CD4-positive, alpha-beta T cell treated with Interleukin-10 for 1 hour (primary cell): ENCODE results near the gene ABHD1.
"Not testable (repeated sequence)": the region's sequence is repeated elsewhere in the genome, so short reads cannot be mapped to it uniquely, and the experiment has no call there.

Experiments
- DNase-seq: peaks from one replicate; pipeline ENCODE4 v3.0.0-alpha.2; 2020

The ABHD1 gene

DNA sequence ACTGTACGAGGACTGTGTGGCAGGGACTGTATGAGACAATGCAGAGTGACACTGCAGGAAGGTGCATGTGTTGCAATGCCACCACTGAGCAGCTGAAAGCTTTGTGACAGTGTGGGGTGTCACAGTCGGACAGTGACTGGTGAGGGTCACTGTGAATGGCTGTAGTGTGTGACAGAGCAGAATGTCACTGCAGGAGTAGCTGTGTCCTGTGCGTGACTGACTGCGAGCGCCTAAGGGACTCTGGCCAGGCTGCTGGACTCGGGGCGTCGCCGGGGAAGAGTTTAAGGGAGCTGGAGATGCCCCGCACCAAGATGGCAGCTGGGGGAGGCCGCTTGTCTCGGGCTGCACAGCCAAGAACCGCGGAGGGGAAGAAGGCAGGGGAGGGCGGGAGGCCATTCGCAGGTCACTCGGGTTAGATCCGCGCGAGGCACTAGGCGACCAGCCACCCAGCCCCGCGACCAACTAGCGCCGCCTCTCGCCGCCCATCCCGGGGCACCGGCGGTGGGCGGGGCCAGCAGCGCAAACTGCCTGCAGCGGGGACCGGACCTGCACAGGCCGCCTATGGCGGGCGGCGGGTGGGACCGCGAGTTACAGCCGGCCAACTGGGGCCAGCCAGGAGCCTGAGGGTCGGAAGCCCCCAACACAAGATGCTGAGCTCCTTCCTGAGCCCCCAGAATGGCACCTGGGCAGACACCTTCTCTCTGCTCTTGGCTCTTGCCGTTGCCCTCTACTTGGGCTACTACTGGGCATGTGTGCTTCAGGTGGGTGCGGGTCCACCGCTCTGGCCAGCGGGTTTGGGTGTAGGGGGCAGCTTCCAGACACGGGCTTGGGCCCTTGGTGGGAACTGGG, at the start of gene ABHD1:
Gene ABHD1 (plus strand): TSS at position 514 of the 849 bp plus-strand sequence. CDS start 134 bp downstream, at position 648.
- peak; percentile 79 for DNase-seq

DNA sequence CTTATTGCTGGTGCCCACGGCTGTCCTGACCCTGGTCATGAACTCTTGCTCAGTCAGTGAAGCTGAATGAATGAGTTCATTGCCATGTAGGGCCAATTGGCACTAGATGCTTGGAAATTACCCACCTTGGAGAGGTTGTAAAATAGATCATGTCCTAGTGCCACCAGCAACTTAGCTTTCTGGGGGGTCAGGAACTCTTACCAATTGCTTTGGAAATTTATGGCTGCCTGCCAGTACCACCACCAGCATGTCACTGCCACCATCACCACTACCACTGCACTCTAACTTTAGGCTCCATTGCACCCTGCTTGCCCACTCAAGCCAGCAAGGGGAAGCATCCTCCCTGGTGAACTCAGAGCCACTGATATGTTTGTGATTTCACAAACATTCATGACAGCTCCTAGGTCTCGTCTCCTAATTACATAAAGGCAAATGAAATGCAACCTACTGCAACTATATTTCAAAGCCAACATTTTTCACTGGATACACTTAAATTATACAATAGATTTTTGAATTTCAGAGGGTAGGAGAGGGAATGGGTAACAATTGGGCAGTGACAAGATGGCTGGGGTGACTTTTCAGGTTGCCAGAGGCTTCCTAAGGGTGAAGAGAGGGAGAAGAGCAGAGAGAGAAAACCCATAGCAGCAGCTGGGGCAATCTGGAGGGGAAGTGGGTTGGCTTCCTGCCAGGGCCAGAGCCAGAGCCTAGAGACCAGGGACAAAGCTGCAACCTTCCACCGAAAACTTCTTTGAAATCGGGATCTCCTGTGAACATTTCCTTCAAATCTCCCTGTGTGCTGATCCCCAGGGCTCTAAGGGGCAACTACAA, 48.7 kb upstream of the ABHD1 start:
- peak; percentile 62 for DNase-seq

DNA sequence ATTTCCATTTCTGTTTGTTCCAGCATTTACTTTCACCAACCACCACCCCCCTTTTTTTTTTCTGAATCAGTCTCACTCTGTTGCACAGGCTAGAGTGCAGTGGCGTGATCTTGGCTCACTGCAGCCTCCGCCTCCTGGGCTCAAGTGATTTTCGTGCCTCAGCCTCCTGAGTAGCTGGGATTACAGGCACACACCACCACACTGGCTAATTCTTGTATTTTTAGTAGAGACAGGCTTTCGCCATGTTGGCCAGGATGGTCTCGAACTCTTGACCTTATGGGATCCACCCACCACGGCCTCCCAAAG, 48.1 kb upstream of the ABHD1 start:
- DNase-seq, result not testable (repeated sequence)

DNA sequence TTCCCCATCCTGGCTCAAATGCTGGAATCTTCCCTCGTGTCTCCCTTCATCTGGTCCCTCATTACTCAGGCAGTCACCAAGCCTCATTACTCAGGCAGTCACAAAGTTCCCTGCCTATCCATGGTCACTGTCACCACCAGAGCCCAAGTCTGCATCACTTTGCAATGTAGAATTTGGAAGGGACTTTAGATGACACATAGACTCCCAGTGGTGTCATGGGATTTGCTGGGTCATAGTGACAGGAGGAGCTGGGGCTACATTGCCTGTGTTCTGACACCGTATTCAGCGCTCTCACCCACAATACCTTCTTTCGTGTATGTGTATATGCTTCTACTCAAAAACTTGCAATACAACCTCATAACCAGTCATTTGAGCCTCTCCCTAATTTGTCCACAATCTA, 47.3 kb upstream of the ABHD1 start:
- DNase-seq, result no peak

DNA sequence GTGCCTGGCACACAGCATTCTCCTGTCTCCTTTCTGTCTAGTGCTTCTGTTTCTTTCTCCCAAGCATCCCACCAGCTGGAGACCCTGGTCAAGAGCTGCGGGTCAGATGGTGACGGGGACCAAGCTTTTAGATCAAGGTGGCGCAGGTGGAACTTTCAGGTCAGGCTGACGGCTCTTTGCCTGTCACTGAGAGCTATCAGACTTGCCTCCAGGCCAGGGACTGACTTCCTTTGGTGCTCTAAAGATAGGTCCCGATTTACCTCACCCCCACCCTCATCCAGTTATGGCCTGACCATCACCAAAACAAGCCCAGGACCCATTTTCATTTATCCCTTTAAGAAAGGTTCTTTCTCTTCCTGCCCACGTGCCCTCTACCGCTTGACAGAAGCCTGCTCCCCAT, 46.4 kb upstream of the ABHD1 start:
- no peak for DNase-seq

DNA sequence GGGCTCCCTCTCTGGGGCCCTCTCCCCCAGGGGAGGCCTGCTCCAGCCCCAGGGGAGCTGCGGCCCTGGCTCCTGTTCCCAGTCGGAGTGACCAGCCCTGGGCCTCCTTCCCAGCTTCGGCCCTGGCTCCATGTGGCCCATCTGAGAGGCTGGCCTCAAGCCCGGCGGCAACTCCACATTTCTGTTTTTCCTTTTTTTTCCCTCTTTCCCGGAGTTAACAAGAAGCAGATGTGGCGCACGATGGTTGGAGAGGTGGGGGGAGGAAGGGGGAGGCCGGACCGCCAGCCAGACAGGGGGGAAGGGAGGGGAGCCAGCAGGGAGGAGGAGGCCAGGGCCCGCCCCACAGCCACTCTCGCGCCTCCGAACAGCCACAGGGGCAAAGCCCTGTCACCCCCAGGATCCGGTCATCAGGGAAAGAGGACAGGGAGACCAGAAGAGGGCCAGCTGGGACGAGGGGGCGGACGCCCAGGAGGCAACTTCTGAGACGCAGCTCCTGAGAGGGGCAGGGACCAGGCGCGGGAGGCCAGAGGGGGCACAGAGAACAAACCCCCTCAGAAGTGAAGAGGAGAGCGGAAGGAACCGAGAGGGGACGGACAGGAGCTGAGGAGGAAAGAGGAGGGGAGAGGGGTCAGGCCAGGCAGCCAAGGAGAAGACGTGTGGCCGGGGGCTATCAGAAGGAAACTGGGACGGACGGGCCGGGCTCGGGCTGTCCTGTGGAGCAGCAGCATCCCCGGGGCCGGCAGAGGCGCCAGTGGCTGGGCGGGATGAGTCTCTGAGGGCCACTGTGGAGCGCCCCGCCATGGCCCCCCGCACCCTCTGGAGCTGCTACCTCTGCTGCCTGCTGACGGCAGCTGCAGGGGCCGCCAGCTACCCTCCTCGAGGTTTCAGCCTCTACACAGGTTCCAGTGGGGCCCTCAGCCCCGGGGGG, 45.1 kb upstream of the ABHD1 start, which contains the start of gene EMILIN1:
Gene EMILIN1 (plus strand): TSS at position 349 of the 928 bp plus-strand sequence. CDS start 451 bp downstream, at position 800.
- no peak for DNase-seq

DNA sequence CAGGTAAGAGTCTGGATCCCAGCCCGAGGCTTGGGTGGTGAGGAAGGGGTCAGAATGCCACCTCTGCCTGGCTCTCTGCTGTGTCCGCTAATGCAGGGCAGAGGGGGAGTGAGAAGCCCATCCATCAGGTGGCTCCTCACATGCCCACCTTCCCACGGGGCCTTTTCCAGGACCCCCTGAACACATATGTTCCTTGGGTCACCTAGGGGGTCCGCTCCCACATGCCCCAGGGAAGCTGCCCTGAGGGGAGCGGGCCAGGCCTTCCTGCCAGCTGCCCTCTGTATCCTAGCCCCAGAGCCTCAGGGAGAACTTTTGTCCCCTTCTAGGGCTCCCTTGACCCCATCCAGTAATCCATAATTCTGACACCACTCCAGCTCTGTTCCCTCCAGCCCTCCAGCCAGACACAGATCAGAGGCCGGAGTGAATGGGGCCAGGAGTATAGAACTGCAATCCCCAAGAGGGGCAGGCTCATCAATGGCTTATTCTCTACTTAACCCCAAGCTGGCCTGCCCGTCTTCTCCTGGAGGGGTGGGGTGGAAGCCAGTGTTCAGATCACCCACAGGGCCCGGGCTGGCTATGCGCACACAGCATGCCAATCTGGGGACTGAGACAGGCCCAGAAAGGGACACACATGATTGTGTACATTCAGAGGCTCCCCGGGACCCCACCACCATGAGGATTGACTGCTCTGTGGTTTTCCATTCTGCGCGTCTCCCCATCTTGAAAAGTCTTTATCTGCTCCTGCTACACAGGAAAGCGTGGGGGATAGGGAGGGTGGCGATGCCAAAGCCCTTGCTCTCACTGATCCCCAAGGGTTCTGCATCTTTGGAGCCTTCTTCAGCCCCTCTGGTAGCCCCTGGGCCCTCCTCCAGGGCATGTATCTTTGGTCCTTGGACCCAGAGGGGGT, 44.1 kb upstream of the ABHD1 start:
- DNase-seq, result no peak

DNA sequence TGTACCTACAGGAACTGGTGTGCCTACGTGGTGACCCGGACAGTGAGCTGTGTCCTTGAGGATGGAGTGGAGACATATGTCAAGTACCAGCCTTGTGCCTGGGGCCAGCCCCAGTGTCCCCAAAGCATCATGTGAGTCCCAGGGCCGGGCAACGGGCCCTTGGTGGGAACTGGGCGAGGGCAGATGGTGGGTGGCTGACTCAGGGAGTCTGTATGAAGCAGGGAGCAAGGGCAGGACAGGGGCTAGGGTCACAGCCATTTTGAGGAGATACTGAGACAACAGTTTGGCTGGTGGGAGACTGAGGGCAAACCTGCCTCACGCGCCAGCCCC, 43.5 kb upstream of the ABHD1 start:
- DNase-seq, result no peak

DNA sequence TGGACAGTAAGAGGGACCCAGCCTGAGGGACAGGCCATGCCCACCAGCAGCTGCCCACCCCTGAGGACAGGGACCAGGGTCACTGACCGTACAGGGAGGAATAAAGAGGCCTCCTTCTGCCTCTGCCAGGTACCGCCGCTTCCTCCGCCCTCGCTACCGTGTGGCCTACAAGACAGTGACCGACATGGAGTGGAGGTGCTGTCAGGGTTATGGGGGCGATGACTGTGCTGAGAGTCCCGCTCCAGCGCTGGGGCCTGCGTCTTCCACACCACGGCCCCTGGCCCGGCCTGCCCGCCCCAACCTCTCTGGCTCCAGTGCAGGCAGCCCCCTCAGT, 43.0 kb upstream of the ABHD1 start:
- DNase-seq, result no peak

DNA sequence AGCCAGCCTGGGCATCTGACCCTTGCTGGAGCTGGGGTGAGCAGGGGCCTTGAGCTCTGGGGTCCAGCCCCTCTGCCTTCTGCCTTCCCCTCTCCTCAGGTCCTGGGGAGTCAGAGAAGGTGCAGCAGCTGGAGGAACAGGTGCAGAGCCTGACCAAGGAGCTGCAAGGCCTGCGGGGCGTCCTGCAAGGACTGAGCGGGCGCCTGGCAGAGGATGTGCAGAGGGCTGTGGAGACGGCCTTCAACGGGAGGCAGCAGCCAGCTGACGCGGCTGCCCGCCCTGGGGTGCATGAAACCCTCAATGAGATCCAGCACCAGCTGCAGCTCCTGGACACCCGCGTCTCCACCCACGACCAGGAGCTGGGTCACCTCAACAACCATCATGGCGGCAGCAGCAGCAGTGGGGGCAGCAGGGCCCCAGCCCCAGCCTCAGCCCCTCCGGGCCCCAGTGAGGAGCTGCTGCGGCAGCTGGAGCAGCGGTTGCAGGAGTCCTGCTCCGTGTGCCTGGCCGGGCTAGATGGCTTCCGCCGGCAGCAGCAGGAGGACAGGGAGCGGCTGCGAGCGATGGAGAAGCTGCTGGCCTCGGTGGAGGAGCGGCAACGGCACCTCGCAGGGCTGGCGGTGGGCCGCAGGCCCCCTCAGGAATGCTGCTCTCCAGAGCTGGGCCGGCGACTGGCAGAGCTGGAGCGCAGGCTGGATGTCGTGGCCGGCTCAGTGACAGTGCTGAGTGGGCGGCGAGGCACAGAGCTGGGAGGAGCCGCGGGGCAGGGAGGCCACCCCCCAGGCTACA, 41.4 kb upstream of the ABHD1 start:
- no peak for DNase-seq

DNA sequence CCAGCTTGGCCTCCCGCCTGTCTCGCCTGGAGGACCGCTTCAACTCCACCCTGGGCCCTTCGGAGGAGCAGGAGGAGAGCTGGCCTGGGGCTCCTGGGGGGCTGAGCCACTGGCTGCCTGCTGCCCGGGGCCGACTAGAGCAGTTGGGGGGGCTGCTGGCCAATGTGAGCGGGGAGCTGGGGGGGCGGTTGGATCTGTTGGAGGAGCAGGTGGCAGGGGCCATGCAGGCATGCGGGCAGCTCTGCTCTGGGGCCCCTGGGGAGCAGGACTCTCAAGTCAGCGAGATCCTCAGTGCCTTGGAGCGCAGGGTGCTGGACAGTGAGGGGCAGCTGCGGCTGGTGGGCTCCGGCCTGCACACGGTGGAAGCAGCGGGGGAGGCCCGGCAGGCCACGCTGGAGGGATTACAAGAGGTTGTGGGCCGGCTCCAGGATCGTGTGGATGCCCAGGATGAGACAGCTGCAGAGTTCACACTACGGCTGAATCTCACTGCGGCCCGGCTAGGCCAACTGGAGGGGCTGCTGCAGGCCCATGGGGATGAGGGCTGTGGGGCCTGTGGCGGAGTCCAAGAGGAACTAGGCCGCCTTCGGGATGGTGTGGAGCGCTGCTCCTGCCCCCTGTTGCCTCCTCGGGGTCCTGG, 40.7 kb upstream of the ABHD1 start:
- DNase-seq, result no peak

DNA sequence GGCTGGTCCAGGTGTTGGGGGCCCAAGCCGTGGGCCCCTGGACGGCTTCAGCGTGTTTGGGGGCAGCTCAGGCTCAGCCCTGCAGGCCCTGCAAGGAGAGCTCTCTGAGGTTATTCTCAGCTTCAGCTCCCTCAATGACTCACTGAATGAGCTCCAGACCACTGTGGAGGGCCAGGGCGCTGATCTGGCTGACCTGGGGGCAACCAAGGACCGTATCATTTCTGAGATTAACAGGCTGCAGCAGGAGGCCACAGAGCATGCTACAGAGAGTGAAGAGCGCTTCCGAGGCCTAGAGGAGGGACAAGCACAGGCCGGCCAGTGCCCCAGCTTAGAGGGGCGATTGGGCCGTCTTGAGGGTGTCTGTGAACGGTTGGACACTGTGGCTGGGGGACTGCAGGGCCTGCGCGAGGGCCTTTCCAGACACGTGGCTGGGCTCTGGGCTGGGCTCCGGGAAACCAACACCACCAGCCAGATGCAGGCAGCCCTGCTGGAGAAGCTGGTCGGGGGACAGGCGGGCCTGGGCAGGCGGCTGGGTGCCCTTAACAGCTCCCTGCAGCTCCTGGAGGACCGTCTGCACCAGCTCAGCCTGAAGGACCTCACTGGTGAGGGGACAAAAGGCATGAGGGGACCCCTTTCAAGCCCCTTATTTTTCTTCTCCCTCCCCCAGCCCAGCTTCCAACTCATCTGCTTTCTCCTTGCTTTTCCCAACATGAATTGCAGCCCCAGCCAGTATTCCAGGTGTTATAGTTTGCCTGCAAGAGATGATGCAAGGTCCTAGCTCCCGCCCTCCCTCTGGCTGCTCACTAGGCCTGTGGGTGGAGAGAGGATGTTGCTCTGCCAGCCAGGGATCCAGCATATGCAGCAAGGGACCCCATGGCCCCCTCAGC, 40.0 kb upstream of the ABHD1 start:
- no peak for DNase-seq

DNA sequence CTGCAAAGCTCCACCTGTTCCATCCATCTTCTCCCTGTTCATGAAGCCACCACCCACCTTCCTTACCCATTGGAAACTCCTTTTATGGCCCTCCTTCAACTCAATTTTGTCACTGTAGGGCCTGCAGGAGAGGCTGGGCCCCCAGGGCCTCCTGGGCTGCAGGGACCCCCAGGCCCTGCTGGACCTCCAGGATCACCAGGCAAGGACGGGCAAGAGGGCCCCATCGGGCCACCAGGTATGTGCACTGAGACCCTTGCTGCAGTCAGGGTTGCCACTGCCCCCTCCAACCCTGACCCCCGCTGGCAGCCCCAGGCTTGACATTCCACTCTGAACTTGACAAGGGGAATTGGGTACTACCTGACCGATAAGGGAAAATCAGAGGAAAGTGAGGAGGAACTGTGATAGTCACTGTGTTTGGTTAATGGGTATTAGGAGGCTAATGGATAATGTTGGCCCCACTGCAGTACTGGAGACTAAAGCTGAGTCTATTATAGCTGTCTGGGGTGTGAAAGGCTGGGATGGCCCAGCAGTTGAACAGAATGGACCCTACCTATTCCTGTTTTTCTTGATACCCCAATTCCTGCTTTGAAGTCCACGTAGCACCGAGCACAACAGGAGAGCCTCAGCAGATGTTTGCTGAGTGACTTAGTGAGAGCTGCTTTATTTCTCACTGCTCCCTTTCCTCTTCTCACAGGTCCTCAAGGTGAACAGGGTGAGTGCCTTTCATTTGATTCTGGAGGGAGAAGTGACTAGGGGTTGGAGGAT, 39.1 kb upstream of the ABHD1 start:
- no peak for DNase-seq

DNA sequence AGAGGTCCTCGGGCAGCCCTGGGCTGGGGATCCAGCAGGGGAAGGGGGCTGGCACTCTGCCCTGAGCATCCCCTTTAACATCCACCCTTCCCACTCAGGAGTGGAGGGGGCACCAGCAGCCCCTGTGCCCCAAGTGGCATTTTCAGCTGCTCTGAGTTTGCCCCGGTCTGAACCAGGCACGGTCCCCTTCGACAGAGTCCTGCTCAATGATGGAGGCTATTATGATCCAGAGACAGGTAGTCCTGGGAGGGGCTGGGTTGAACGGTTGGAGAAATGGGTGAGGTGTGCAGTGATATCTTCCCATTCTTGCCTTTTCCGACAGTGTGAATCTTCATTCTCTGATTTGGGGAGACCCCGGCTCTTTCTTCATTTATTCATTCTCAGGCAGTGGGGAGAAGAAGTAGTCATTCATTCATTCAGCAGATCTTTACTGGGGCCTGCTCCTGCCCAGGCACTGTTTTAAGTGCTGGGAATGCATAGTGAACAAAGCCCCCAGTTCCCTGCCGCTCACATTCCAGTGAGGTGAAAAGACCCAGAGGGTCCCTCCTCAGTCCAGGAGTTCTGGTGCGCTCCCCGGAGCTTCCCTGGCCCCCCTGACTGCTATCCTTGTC, 38.4 kb upstream of the ABHD1 start:
- DNase-seq, result no peak

DNA sequence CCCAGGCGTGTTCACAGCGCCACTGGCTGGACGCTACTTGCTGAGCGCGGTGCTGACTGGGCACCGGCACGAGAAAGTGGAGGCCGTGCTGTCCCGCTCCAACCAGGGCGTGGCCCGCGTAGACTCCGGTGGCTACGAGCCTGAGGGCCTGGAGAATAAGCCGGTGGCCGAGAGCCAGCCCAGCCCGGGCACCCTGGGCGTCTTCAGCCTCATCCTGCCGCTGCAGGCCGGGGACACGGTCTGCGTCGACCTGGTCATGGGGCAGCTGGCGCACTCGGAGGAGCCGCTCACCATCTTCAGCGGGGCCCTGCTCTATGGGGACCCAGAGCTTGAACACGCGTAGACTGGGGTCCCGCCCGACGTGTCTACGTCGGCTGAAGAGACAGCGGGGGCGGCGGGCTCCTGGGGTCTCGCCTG, 37.9 kb upstream of the ABHD1 start:
- DNase-seq, result peak; percentile 35

DNA sequence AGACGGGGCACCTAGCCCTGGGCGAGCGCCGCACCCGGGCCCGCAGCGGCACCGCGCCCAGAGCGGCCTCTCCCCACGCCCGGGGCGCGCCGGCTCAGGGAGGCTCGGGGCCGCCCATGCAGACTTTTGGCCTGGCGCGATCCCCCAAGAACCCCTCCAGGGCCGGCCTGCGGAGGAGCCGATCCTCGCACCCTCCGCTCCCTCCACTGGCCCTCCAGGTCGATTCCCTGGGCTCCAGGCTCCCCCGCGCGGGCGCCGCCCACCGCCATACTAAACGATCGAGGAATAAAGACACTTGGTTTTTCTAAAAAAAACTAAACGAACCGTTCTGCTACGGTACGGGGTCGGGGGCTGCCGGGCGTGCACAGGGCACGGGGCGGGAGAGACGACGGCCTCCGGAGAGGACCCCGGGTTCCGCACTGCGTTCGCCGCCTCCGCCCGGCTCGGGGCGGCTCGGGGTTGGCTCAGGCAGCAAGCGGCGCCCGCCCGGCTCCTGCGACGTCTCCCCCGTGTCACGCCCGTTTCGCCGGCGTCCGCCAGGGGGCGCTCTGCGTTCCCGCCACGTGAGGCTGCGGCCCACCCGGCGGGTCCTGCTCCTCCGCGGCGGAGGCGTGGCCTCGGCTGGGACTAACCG, 37.4 kb upstream of the ABHD1 start:
- peak; percentile 98 for DNase-seq

DNA sequence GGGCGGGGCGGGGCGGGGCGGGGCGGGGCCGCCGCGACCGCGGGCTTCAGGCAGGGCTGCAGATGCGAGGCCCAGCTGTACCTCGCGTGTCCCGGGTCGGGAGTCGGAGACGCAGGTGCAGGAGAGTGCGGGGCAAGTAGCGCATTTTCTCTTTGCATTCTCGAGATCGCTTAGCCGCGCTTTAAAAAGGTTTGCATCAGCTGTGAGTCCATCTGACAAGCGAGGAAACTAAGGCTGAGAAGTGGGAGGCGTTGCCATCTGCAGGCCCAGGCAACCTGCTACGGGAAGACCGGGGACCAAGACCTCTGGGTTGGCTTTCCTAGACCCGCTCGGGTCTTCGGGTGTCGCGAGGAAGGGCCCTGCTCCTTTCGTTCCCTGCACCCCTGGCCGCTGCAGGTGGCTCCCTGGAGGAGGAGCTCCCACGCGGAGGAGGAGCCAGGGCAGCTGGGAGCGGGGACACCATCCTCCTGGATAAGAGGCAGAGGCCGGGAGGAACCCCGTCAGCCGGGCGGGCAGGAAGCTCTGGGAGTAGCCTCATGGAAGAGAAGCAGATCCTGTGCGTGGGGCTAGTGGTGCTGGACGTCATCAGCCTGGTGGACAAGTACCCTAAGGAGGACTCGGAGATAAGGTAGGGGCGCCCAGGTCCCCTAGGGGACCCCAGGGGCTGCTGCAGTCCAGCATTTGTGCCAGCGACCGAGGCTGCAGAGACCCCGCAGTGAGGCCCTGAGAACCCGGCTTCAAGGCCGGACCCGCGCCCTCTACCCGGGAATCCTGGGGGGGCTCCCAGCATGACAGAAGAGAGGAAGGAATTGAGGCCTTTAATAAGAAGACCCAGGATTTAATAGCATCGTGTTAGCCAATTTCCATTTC, 36.7 kb upstream of the ABHD1 start, which contains the start of gene KHK:
Gene KHK (plus strand): TSS at position 49 of the 870 bp plus-strand sequence. CDS start 488 bp downstream, at position 537.
- DNase-seq, result peak; percentile 17
